ENCODE results near the gene OSGIN1.

Gene OSGIN1

GRCh38 chr16:83975590-83976260 lies 22.7 kb downstream of the OSGIN1 start:
- no peak for DNase-seq (ENCODE audit: low read depth)
- TF ChIP-seq CTCF (IDR thresholded peaks at IDR 0.05; ENCODE audit: low read depth, low read length), result no peak
- TF ChIP-seq, protein P1, sequence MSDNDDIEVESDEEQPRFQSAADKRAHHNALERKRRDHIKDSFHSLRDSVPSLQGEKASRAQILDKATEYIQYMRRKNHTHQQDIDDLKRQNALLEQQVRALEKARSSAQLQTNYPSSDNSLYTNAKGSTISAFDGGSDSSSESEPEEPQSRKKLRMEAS (IDR thresholded peaks at IDR 0.05; ENCODE audit: low read depth, low read length), result no peak
- TF ChIP-seq MYC (IDR thresholded peaks at IDR 0.05; ENCODE audit: low read depth, low read length), result no peak
- no peak for TF ChIP-seq POLR2A (IDR thresholded peaks at IDR 0.05; ENCODE audit: extremely low read depth, insufficient read length)
- no peak overlapping the region for H3K4me3 ChIP-seq (ENCODE audit: low read depth, low read length)

DNA sequence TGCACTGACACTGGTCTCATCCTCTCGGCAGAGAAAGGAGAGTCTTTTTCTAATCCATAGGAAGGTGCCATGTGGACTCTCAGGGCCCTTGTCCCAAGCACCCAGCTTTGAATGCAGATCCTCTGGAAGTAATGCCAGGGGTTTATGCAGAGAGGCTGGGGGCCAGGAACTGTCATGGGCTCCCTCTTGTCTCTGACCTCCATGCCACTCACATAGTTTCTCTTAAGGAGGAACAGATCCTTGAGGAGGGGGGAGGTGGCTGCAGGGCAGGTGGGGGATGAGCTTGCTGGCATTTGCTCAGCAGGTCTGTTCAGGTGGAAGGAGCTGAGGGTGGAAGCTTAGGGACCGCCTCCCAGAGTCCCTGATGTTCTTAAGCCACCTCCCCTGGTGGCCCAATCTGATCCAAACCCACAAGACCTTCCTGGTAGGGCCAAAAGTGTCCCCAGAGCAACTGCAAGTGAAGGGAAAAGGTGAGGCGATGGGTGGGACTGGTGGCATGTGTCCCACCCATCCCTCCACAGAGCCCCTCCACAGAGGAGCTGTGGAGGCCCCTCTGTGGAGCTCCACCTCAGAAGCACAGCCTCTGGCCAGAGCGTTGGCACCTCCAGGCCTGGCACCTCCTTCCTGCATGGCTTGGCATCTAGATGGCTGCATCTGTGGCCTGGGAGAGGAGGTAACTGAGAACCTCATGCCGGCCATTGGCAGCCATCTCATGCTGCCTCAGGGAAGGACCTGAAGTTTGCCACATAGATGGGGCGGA lies 24.2 kb downstream of the OSGIN1 start:
- TF ChIP-seq, protein P1 (IDR thresholded peaks at IDR 0.05; ENCODE audit: low read depth, low read length), result no peak
- no peak for TF ChIP-seq MYC (IDR thresholded peaks at IDR 0.05; ENCODE audit: low read depth, low read length)
- TF ChIP-seq POLR2A (IDR thresholded peaks at IDR 0.05; ENCODE audit: extremely low read depth, insufficient read length), result no peak
- TF ChIP-seq CTCF (IDR thresholded peaks at IDR 0.05; ENCODE audit: low read depth, low read length), result no peak
- no peak overlapping the region for H3K4me3 ChIP-seq (ENCODE audit: low read depth, low read length)
- DNase-seq (ENCODE audit: low read depth), result no peak

- TF ChIP-seq POLR2A (IDR thresholded peaks at IDR 0.05; ENCODE audit: extremely low read depth, insufficient read length) (no peak), MYC (IDR thresholded peaks at IDR 0.05; ENCODE audit: low read depth, low read length) (no peak), CTCF (IDR thresholded peaks at IDR 0.05; ENCODE audit: low read depth, low read length) (no peak)
- TF ChIP-seq, protein P1 (IDR thresholded peaks at IDR 0.05; ENCODE audit: low read depth, low read length), result no peak
- no peak overlapping the region for H3K4me3 ChIP-seq (ENCODE audit: low read depth, low read length)
- DNase-seq (ENCODE audit: low read depth), result no peak
Observed at GRCh38 chr16:83978401-83978904, 25.4 kb downstream of the OSGIN1 start.

DNA sequence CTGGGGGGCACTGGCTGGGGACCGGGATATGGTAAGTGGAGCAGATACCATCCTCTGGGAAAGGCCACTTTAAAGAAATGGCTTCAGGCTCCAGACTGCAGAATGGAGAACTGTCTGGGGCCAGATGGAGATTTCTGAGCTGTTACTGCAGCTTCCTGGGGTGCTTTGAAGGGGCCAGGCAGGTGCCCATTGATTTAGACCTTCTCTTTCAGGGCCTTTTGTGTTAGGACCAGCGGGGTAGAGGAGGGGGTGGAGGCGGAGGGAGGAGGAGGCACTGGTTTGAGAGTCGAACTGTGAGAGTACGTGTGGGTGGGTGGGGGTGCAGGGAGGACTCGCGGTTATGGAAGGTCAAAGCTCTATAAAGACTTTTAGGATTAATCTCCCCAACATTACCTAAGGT lies 26.4 kb downstream of the OSGIN1 start:
- no peak for DNase-seq (ENCODE audit: low read depth)
- H3K4me3 ChIP-seq (ENCODE audit: low read depth, low read length), result no peak overlapping the region
- no peak for TF ChIP-seq POLR2A (IDR thresholded peaks at IDR 0.05; ENCODE audit: extremely low read depth, insufficient read length)
- TF ChIP-seq MYC (IDR thresholded peaks at IDR 0.05; ENCODE audit: low read depth, low read length), result no peak
- TF ChIP-seq CTCF (IDR thresholded peaks at IDR 0.05; ENCODE audit: low read depth, low read length), result no peak
- TF ChIP-seq, protein P1 (IDR thresholded peaks at IDR 0.05; ENCODE audit: low read depth, low read length), result no peak

GRCh38 chr16:83980794-83981193 lies 27.8 kb downstream of the OSGIN1 start:
- TF ChIP-seq, protein P1 (IDR thresholded peaks at IDR 0.05; ENCODE audit: low read depth, low read length), result no peak
- no peak for TF ChIP-seq MYC (IDR thresholded peaks at IDR 0.05; ENCODE audit: low read depth, low read length)
- TF ChIP-seq POLR2A (IDR thresholded peaks at IDR 0.05; ENCODE audit: extremely low read depth, insufficient read length), result no peak
- no peak for TF ChIP-seq CTCF (IDR thresholded peaks at IDR 0.05; ENCODE audit: low read depth, low read length)
- H3K4me3 ChIP-seq (ENCODE audit: low read depth, low read length), result no peak overlapping the region
- no peak for DNase-seq (ENCODE audit: low read depth)
